Esophagus squamous epithelium (tissue), 5 donors: Measurements from ENCODE around the gene TATDN2. TPM values are rescaled to one million over a fixed set of nuclear protein-coding genes. Genes with fewer than 3 reads are reported as not detected.
A peak's percentile ranks its signal among the peaks of the same experiment; 100 is the strongest.

Source experiments
- DNase-seq: peaks from one replicate; lab custom pipeline; 2025; lab: John Stamatoyannopoulos, UW
- H3K27ac ChIP-seq, 4 donors: fragments of 200-600 bp; sonication (generic); one replicate each; pipeline ENCODE4 v1.5.1; 2016 to 2019; ENCODE audit warnings: mild to moderate bottlenecking in 1 of 4
- H3K27me3 ChIP-seq, 4 donors: fragments of 200-600 bp; sonication (generic); 1 replicate in 3 of 4; 2 replicates in 1 of 4; pipeline versions ENCODE4 v1.5.1 to v1.6.0; 2017 to 2021; ENCODE audit warnings: antibody characterized with exemption in 1 of 4
- H3K36me3 ChIP-seq, 3 donors: fragments of 200-600 bp; sonication (generic); one replicate each; pipeline ENCODE4 v1.5.1; 2016 to 2019
- H3K4me1 ChIP-seq, 3 donors: fragments of 200-600 bp; sonication (generic); one replicate each; pipeline ENCODE4 v1.5.1; 2017 to 2019
- H3K4me3 ChIP-seq, 4 donors: fragments of 200-600 bp; sonication (generic); 1 replicate in 3 of 4; 2 replicates in 1 of 4; pipeline ENCODE4 v1.5.1; 2016 to 2019; ENCODE audit warnings: mild to moderate bottlenecking in 2 of 4, moderate library complexity in 1 of 4
- H3K9me3 ChIP-seq, 3 donors: fragments of 200-600 bp; sonication (generic); one replicate each; pipeline ENCODE4 v1.5.1; 2016 to 2019
- POLR2A ChIP-seq, 4 donors: fragments of 450-650 bp; IDR thresholded peaks; one replicate each; pipeline ENCODE4 v1.6.1; 2017; ENCODE audit warnings: antibody characterized with exemption in 4 of 4, mild to moderate bottlenecking in 4 of 4, moderate library complexity in 3 of 4
- WGBS, 2 donors: methylation state at CpG; one replicate each; pipeline ENCODE4 v1.1.5; 2018; 5-methylcytosine and 5-hydroxymethylcytosine counted together
- intact Hi-C: fragments of 100-400 bp; cut with DNase I; formaldehyde crosslinking; loops from one replicate; pipeline ENCODE4 v1.15.0; 2022
- total RNA-seq, 4 donors: library from RNA; depleted of rRNA; stranded (reverse); fragments of >200 nt; gene quantifications; one replicate each; pipeline ENCODE4 v1.1.0, GENCODE V29; 2016
- TF ChIP-seq, protein P1 (sequence below), 6 experiments: fragments of 450-650 bp in 4 of 6; fragments of 200-600 bp in 2 of 6; sonication (generic) in 2 of 6; IDR thresholded peaks; one replicate each; pipeline ENCODE4 v1.5.1; 2016 to 2019; ENCODE audit warnings: antibody characterized with exemption in 6 of 6, mild to moderate bottlenecking in 4 of 6, moderate library complexity in 4 of 6
- donor health status: DM: yes; HTN: yes; CAD: no.

TATDN2 gene
- total RNA-seq, 4 donors from 2014 or later, result 12.6 to 20.6 (median 17.1) TPM

DNA sequence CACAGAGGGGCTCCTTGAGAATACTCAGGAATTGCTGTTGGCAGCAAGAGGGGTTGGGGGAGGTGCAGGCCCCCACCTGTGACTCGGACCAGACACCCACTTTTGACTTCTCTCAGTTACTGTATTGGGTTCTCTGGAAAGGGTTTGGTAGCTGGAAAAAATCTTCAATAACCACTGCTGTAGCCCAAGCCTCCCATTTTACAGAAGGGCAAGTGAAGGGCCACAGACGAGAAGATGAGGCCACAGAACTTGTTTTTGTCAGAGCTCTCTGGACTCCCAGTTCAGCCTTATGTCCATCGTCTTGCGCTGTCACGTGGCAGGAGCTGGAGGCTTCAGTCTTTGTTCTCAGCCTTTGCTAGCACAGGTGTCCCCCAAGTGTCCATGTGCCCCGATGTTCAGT is 12.7 kb upstream of the TATDN2 start:
- no peak for DNase-seq
- Histone ChIP-seq H3K4me3 (no peak overlapping the region), H3K4me1 (no peaks in the 10 kb centered on the region), H3K27me3 (no peaks in the 10 kb centered on the region), H3K36me3 (peaks cover 8 to 76% (median 15%) of the 10 kb centered on the region in 3 donors), H3K27ac (no peak overlapping the region), H3K9me3 (no peaks in the 10 kb centered on the region)
- no peak for TF ChIP-seq POLR2A (IDR thresholded peaks at IDR 0.05)
- TF ChIP-seq, protein P1, sequence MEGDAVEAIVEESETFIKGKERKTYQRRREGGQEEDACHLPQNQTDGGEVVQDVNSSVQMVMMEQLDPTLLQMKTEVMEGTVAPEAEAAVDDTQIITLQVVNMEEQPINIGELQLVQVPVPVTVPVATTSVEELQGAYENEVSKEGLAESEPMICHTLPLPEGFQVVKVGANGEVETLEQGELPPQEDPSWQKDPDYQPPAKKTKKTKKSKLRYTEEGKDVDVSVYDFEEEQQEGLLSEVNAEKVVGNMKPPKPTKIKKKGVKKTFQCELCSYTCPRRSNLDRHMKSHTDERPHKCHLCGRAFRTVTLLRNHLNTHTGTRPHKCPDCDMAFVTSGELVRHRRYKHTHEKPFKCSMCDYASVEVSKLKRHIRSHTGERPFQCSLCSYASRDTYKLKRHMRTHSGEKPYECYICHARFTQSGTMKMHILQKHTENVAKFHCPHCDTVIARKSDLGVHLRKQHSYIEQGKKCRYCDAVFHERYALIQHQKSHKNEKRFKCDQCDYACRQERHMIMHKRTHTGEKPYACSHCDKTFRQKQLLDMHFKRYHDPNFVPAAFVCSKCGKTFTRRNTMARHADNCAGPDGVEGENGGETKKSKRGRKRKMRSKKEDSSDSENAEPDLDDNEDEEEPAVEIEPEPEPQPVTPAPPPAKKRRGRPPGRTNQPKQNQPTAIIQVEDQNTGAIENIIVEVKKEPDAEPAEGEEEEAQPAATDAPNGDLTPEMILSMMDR (IDR thresholded peaks at IDR 0.05), result no peak
- intact Hi-C loops, result no loop called here
- 75 to 92% methylated on average over 5 to 6 of the region's 6 CpGs for WGBS, 2 donors

DNA sequence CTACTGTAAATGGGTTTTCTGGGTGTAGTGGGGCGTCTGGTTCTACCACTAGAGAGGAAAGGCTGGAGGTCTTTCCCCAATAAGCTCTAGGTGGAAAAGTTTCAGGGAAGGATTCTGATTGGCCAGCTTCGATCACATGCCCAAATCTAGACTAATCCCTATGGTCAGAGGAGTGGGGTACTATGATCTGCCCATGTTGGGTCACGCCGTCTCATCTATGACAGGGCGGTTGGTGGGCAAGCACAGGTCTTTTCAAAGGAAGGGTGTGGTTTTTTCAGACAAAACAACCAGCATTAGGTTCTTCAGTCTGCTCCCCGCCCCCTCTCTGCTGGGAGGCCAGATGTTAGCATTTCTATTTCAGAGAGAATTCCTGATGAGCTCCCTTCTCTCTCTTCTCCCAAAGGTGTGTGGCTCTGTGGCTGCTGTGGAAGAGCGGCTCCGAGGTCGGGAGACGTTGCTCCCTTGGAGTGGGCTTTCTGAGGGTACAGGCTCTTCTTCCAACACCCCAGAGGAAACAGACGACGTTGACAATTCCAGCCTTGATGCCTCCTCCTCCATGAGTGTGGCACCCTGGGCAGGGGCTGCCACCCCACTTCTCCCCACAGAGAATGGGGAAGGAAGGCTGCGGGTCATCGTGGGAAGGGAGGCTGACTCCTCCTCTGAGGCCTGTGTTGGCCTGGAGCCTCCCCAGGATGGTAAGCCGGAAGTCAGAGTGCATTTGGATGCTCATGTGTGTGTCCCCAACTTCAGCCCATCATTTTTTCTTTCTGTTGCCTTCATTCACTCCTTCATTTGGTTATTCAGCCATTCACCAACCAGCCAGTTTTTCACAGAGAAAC is 9.7 kb upstream of the TATDN2 start:
- 85 to 87% methylated on average over 9 of the region's 15 CpGs for WGBS, 2 donors
- H3K9me3 ChIP-seq, result no peaks in the 10 kb centered on the region
- no peak for DNase-seq
- TF ChIP-seq POLR2A (IDR thresholded peaks at IDR 0.05), result no peak
- TF ChIP-seq, protein P1 (IDR thresholded peaks at IDR 0.05), result no peak
- peaks cover 8 to 75% (median 15%) of the 10 kb centered on the region in 3 donors for H3K36me3 ChIP-seq
- H3K4me3 ChIP-seq, result no peak overlapping the region
- peaks cover 0 to 6% (median 0%) of the 10 kb centered on the region in 3 donors for H3K4me1 ChIP-seq
- no peak overlapping the region for H3K27ac ChIP-seq
- no peaks in the 10 kb centered on the region for H3K27me3 ChIP-seq
- intact Hi-C loops, result no loop called here

DNA sequence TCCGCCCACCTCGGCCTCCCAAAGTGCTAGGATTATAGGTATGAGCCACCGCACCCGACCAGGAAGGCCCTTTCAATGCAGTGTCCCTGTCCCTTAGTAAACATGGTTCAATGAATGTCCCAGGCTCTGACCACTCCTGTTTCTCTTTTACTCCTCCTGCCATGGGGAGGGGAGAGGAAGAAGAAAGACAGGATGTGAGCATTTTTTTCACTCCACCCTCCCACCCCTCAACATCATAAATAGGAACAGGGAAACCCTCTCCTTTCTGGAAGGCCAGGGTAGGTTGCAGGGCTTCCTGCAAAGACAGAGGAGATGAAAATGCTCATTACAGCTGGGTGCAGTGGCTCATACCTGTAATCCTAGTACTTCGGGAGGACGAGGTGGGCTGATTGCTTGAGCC is 7.5 kb upstream of the TATDN2 start:
- Histone ChIP-seq H3K27ac (no peak overlapping the region), H3K4me1 (peaks cover 0 to 6% (median 0%) of the 10 kb centered on the region in 3 donors), H3K27me3 (no peaks in the 10 kb centered on the region), H3K9me3 (peaks cover 0 to 16% (median 8%) of the 10 kb centered on the region in 3 donors), H3K36me3 (peaks cover 3 to 69% (median 8%) of the 10 kb centered on the region in 3 donors), H3K4me3 (no peak overlapping the region)
- TF ChIP-seq, protein P1 (IDR thresholded peaks at IDR 0.05), result no peak
- TF ChIP-seq POLR2A (IDR thresholded peaks at IDR 0.05), result no peak
- intact Hi-C loops, result no loop called here
- WGBS, 2 donors, result 74 to 81% methylated on average over 4 to 6 of the region's 6 CpGs
- DNase-seq, result no peak

DNA sequence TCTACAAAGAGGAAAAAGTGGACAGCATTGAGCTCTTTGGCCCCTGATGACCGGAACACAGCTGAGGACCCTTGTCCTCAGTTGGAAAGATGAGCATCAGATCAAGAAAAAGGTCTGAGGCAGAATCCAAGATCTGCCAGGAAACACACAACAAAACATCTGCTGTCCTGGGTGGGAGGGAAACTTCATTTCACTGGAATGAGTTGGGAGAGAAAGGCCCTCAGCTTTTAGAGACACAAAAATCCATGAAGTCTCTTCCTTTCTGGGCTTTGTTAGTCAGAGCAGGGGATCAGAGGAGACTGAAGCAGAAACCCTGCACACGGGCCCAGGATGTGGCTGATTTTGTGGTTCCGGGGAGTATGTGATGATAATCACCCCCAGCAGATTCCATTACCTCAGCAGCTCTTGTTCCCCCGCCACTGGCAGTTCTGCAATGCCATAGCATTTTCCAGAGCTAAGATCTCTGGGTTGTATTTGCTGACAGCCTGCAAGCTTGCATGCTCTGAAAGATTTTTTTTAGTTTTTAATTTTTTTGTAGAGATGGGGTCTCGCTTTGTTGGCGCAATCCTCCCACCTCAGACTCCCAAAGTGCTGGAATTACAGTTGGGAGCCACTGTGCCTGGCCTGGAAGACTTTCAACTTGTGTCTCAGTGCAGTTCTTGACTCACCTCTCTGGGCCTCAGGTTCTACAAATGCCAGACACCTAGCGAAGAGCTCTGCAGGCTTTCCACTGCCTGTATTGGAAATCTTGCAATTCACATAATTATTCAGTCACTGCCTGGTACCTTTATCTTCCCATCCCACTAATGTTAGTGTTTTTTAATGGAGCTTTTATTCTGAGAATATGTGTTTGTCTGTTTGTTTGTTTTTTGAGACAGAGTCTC is 5.8 kb upstream of the TATDN2 start:
- peak overlapping the region in 2 of 4 donors; percentile 4 to 39 for H3K27ac ChIP-seq
- H3K27me3 ChIP-seq, result no peaks in the 10 kb centered on the region
- TF ChIP-seq, protein P1 (IDR thresholded peaks at IDR 0.05), result no peak
- TF ChIP-seq POLR2A (IDR thresholded peaks at IDR 0.05), result no peak
- H3K4me3 ChIP-seq, result no peak overlapping the region
- peaks cover 0 to 54% (median 0%) of the 10 kb centered on the region in 3 donors for H3K36me3 ChIP-seq
- DNase-seq, result no peak
- intact Hi-C loops, result no loop called here
- H3K4me1 ChIP-seq, result peaks cover 0 to 9% (median 0%) of the 10 kb centered on the region in 3 donors
- peaks cover 0 to 17% (median 14%) of the 10 kb centered on the region in 3 donors for H3K9me3 ChIP-seq
- 72 to 81% methylated on average over 6 to 7 of the region's 7 CpGs for WGBS, 2 donors
